Measurements from ENCODE around the gene PYURF.

The PYURF gene

GRCh38 chr4:88526221-88526815, 2.7 kb upstream of the PYURF start:
- no peaks in the 10 kb centered on the region for H3K9me3 ChIP-seq (replicated peaks; ENCODE audit: insufficient read depth, low read length)
- H3K9me2 ChIP-seq (replicated peaks; ENCODE audit: insufficient read depth, low read length): no peaks in the 10 kb centered on the region
- no peaks in the 10 kb centered on the region for H4K20me1 ChIP-seq (ENCODE audit: insufficient read depth, low read length)
- no peak overlapping the region for H3K9ac ChIP-seq (ENCODE audit: low read length)
- TF ChIP-seq EZH2 (optimal IDR thresholded peaks at IDR 0.05; ENCODE audit: low read depth, low read length) (no peak), EZH2phosphoT487 (IDR thresholded peaks at IDR 0.05; ENCODE audit: low read length) (no peak), CTCF (IDR thresholded peaks at IDR 0.05; ENCODE audit: low read length) (peak; percentile 36)
- H3K27me3 ChIP-seq (replicated peaks; ENCODE audit: insufficient read depth, low read length): no peaks in the 10 kb centered on the region
- H3K27ac ChIP-seq (ENCODE audit: low read length): no peak overlapping the region
- peaks cover 19% of the 10 kb centered on the region for H3K4me1 ChIP-seq (ENCODE audit: low read length)
- no peak overlapping the region for H2AFZ ChIP-seq (ENCODE audit: low read length)
- peak overlapping the region; percentile 8; the same call in 1 of the 2 replicates for H3K4me2 ChIP-seq (ENCODE audit: low read depth, low read length)
- H3K36me3 ChIP-seq (replicated peaks; ENCODE audit: insufficient read depth, low read length): no peaks in the 10 kb centered on the region; the same call in 1 of the 2 replicates
- no peak overlapping the region for H3K4me3 ChIP-seq (ENCODE audit: low read length)
- peak; percentile 43 for DNase-seq
- peaks cover 21% of the 10 kb centered on the region for H3K79me2 ChIP-seq (ENCODE audit: low read length)
- H3F3A ChIP-seq (ENCODE audit: insufficient read depth, low read length): peaks cover 11% of the 10 kb centered on the region

GRCh38 chr4:88524171-88524570, 595 bp upstream of the PYURF start:
- Histone ChIP-seq H3K9ac (ENCODE audit: low read length) (peak overlapping the region; percentile 91; the same call in 1 of the 2 replicates), H3K36me3 (replicated peaks; ENCODE audit: insufficient read depth, low read length) (no peaks in the 10 kb centered on the region; the same call in 1 of the 2 replicates), H3K4me3 (ENCODE audit: low read length) (peak overlapping the region; percentile 89), H3K4me2 (ENCODE audit: low read depth, low read length) (peak overlapping the region; percentile 67), H3K9me3 (replicated peaks; ENCODE audit: insufficient read depth, low read length) (no peaks in the 10 kb centered on the region), H3K79me2 (ENCODE audit: low read length) (peaks cover 30% of the 10 kb centered on the region), H3K27me3 (replicated peaks; ENCODE audit: insufficient read depth, low read length) (no peaks in the 10 kb centered on the region), H3K4me1 (ENCODE audit: low read length) (peaks cover 19% of the 10 kb centered on the region), H4K20me1 (ENCODE audit: insufficient read depth, low read length) (no peaks in the 10 kb centered on the region; the same call in 1 of the 2 replicates), H2AFZ (ENCODE audit: low read length) (peak overlapping the region; percentile 80), H3K27ac (ENCODE audit: low read length) (peak overlapping the region; percentile 70; the same call in 1 of the 2 replicates), H3K9me2 (replicated peaks; ENCODE audit: insufficient read depth, low read length) (no peaks in the 10 kb centered on the region), H3F3A (ENCODE audit: insufficient read depth, low read length) (peaks cover 11% of the 10 kb centered on the region)
- no peak for DNase-seq
- TF ChIP-seq EZH2phosphoT487 (IDR thresholded peaks at IDR 0.05; ENCODE audit: low read length) (no peak), CTCF (IDR thresholded peaks at IDR 0.05; ENCODE audit: low read length) (no peak), EZH2 (optimal IDR thresholded peaks at IDR 0.05; ENCODE audit: low read depth, low read length) (no peak)

GRCh38 chr4:88522702-88523324, 763 bp downstream of the PYURF start:
- Histone ChIP-seq H3K9me2 (replicated peaks; ENCODE audit: insufficient read depth, low read length) (no peaks in the 10 kb centered on the region), H3K36me3 (replicated peaks; ENCODE audit: insufficient read depth, low read length) (no peaks in the 10 kb centered on the region; the same call in 1 of the 2 replicates), H3K9ac (ENCODE audit: low read length) (peak overlapping the region; percentile 91), H3K27ac (ENCODE audit: low read length) (peak overlapping the region; percentile 70; the same call in 1 of the 2 replicates), H3K27me3 (replicated peaks; ENCODE audit: insufficient read depth, low read length) (no peaks in the 10 kb centered on the region), H4K20me1 (ENCODE audit: insufficient read depth, low read length) (no peaks in the 10 kb centered on the region; the same call in 1 of the 2 replicates), H3K4me2 (ENCODE audit: low read depth, low read length) (peak overlapping the region; percentile 68), H3K4me1 (ENCODE audit: low read length) (peaks cover 11% of the 10 kb centered on the region; the same call in 1 of the 2 replicates), H3F3A (ENCODE audit: insufficient read depth, low read length) (peaks cover 5% of the 10 kb centered on the region), H3K9me3 (replicated peaks; ENCODE audit: insufficient read depth, low read length) (no peaks in the 10 kb centered on the region), H2AFZ (ENCODE audit: low read length) (peak overlapping the region; percentile 80), H3K4me3 (ENCODE audit: low read length) (peak overlapping the region; percentile 89), H3K79me2 (ENCODE audit: low read length) (peaks cover 30% of the 10 kb centered on the region)
- TF ChIP-seq EZH2 (optimal IDR thresholded peaks at IDR 0.05; ENCODE audit: low read depth, low read length) (no peak), EZH2phosphoT487 (IDR thresholded peaks at IDR 0.05; ENCODE audit: low read length) (no peak), CTCF (IDR thresholded peaks at IDR 0.05; ENCODE audit: low read length) (no peak)
- peak; percentile 48 for DNase-seq

All from MM.1S (cell line).